Aorta (tissue), 5 donors: ENCODE data around the gene TSEN15. TPM values are rescaled to one million over a fixed set of nuclear protein-coding genes. Genes with fewer than 3 reads are reported as not detected.

ENCODE experiments used
- ATAC-seq: fragments of 200-7000 bp; cut with Tn5 transposase; one replicate; pipeline ENCODE4 v1.9.1; 2022; ENCODE audit warnings: moderate library complexity; ENCODE audit not compliant: low FRiP score
- DNase-seq, 2 donors: peaks; one replicate each; pipeline ENCODE4 v3.0.0-alpha.2; 2020
- H3K27ac ChIP-seq, 2 donors: one replicate each; pipeline ENCODE4 v1.5.1; 2013; ENCODE audit warnings: low read length in 2 of 2, mild to moderate bottlenecking in 2 of 2, moderate library complexity in 2 of 2, control low read depth in 1 of 2, inconsistent platforms in 1 of 2, low read depth in 1 of 2
- H3K27me3 ChIP-seq, 2 donors: one replicate each; pipeline ENCODE4 v1.6.1; 2013; ENCODE audit warnings: control low read depth in 1 of 2, low read length in 1 of 2, mild to moderate bottlenecking in 1 of 2, moderate library complexity in 1 of 2; ENCODE audit not compliant: insufficient read depth in 2 of 2, control insufficient read depth in 1 of 2
- H3K36me3 ChIP-seq, 2 donors: one replicate each; pipeline ENCODE4 v1.6.1; 2013; ENCODE audit warnings: control low read depth in 1 of 2, low read length in 1 of 2, mild to moderate bottlenecking in 1 of 2; ENCODE audit not compliant: insufficient read depth in 2 of 2, control insufficient read depth in 1 of 2
- H3K4me1 ChIP-seq, 2 donors: one replicate each; pipeline ENCODE4 v1.6.1; 2013; ENCODE audit warnings: low read length in 2 of 2, control low read depth in 1 of 2, mild to moderate bottlenecking in 1 of 2, moderate library complexity in 1 of 2; ENCODE audit not compliant: insufficient read depth in 2 of 2, control insufficient read depth in 1 of 2
- H3K4me3 ChIP-seq, 2 donors: one replicate each; pipeline ENCODE4 v1.5.1; 2013; ENCODE audit warnings: low read length in 2 of 2, control low read depth in 1 of 2, mild to moderate bottlenecking in 1 of 2
- H3K9me3 ChIP-seq: one replicate; pipeline ENCODE4 v1.6.1; 2013; ENCODE audit warnings: mild to moderate bottlenecking, low read length; ENCODE audit not compliant: control insufficient read depth
- WGBS, 2 donors: extraction: QIAGEN DNeasy Blood & Tissue Kit; methylation state at CpG; one replicate each; pipeline ENCODE4 v1.1.7; 2013; 5-methylcytosine and 5-hydroxymethylcytosine counted together
- intact Hi-C, 2 donors: fragments of 100-400 bp; cut with DNase I; formaldehyde crosslinking; loops; one replicate each; pipeline versions ENCODE4 v1.14.2 to v1.15.0; 2022
- polyA plus RNA-seq, 2 donors: library from polyadenylated mRNA; stranded (reverse); fragments of 200-250 nt; gene quantifications; one replicate each; pipeline ENCODE4 v1.2.3, GENCODE V29; 2013
- total RNA-seq, 2 donors: library from RNA; stranded (reverse); fragmentation: NEBNext Ultra II Directional; extraction: Animal tissue kit (Norgen Biotek cat#: 25700); gene quantifications; one replicate each; pipeline ENCODE4 v1.2.1, GENCODE V29; 2021
- donor health status: healthy with polysubstance abuse.
- donor health status: Bipolar disorder and iron deficiency.
- donor health status: DM: no; HTN: no; CAD: no.
- donor health status: DM: no; HTN: no; CAD: no.
- donor health status: DM: yes; HTN: yes; CAD: no.

The TSEN15 gene
- total and polyA plus RNA-seq, 4 donors, result 16.0 to 27.8 (median 24.9) TPM

DNA sequence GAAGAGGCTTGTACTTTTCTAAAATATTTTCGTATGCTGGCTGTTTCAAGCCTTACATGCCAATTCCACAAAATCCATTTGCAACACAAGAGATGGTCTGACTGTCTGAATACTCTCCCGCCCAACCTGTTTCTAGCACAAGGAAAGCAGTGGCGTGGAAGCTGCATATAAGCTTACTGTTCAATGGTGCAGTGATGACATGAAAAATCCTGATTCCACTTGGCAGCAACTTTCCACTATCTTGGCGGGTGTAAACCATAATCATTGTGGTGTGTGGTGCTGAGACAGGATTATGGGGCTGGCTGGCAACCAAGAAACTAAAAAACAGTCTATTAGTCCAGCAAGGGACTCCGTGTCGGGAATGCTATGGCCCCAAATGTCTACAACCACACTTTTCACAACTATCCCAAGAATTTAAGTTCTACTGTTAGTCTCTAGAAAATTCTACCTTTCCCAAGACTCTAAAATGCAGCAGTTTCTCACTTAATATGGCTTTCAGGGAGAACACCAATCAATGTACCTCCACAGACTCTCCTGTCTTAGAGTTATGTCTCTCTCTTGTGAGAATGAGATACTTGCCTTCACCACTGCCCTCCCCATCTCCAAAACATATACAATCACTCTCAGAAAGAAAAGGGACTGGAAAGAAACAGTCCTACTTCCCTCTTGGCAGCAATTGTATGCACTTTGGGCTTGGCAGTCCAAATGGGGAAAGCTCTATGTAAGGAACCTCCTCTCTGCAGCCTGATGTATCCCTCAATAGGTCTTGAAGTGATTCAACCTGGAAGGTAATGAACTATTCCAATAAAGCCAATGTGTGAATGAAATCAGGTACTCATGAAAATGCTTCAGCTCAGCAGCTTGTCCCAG, 23.5 kb upstream of the TSEN15 start:
- DNase-seq (no peak), ATAC-seq (no peak)
- Histone ChIP-seq H3K27ac (no peak overlapping the region), H3K27me3 (no peaks in the 10 kb centered on the region), H3K4me1 (no peaks in the 10 kb centered on the region), H3K36me3 (no peaks in the 10 kb centered on the region), H3K4me3 (no peak overlapping the region), H3K9me3 (peaks cover 1% of the 10 kb centered on the region)
- WGBS, 2 donors, result 63 to 64% methylated on average over 6 of the region's 6 CpGs
- intact Hi-C loops, result no loop called here

DNA sequence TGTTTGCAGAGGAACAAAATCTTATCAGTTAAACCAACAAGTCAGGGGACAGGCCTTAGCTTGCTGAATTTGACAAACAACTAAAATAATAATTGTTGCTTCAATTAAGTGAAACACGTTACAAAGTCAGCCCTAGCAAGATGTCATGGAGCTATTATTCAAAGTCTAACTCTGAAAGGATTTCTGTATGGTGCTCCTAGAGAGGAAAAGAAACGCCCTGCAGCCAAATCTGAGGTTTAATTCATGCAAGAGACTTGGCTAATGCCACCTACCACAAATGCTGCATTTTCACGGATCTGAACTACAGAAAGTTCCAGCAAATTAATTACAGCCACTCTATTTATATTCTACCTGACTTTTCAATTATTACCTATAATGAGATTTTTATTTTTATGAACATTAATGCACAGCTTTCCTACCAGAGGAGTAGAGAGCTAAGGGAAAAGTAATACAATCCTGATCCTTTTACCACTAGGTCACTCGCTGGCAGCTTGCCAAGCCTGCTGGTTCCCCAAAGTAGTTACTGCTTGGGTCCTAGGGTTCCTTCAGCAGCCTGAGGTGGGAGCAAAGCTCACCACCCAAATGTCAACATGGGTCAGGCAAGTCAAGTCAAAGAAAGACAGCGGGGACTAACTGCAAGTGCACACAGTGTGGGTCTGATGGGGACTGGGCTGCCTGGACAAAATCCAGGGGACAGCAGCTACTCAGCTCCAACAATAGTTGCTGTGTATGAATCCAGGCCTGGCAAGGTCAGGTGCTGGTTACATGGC, 22.5 kb upstream of the TSEN15 start:
- ATAC-seq (no peak), DNase-seq (peak; percentile 59 to 75)
- H3K4me3 ChIP-seq, result no peak overlapping the region
- H3K36me3 ChIP-seq, result no peaks in the 10 kb centered on the region
- H3K9me3 ChIP-seq, result peaks cover 1% of the 10 kb centered on the region
- no peaks in the 10 kb centered on the region for H3K4me1 ChIP-seq
- 60 to 68% methylated on average over 5 of the region's 5 CpGs for WGBS, 2 donors
- intact Hi-C loops, result no loop called here
- no peaks in the 10 kb centered on the region for H3K27me3 ChIP-seq
- no peak overlapping the region for H3K27ac ChIP-seq

DNA sequence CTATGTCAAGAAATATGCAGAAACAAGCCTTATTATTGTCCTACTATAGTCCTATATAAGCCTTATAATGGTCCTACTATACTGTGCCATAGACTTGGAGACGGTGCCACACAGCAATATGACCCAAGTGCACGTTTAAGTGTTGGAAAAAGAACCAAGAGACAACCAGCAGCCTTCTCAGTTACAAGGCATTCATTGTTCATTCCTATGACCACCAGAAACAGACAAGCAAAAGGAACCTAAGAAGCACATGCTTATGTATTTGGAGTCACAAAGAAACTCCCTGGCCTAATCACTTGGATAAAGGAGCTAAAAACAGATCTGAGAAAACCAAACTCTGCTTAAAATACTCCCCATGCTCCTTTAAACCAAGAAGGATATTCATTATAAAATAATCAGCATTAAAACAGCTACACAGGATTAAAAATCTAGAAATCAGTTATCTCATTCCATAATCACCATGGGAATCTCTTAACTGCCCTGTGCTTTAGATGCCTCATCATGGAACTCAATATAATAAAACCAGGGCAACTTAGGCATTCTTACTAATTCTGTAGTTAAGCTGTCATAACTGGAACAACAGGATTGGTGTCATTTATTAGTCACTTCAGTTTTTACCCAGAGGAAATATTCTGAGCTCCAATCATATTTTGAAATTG, 21.0 kb upstream of the TSEN15 start:
- H3K27ac ChIP-seq, result no peak overlapping the region
- ATAC-seq (no peak), DNase-seq (no peak)
- H3K27me3 ChIP-seq, result no peaks in the 10 kb centered on the region
- H3K36me3 ChIP-seq, result no peaks in the 10 kb centered on the region
- intact Hi-C loops, result no loop called here
- no peak overlapping the region for H3K4me3 ChIP-seq
- WGBS, 2 donors, result 65 to 66% methylated on average over 2 of the region's 2 CpGs
- peaks cover 1% of the 10 kb centered on the region for H3K9me3 ChIP-seq
- H3K4me1 ChIP-seq, result no peaks in the 10 kb centered on the region

DNA sequence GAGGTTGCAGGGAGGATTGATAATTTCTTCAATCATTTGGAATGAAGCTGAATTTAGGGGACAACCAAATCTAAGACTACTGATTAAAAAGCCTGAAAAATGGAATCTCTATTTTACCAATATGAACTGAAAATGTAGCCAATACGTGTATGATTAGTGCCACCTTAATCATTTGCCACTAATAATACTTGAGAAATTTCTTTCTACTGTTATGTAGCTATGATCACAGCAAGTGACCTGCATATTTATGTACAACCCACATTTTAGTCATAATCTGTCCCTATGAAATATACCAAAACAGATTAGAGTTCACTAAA, 20.5 kb upstream of the TSEN15 start:
- DNase-seq (no peak), ATAC-seq (no peak)
- Histone ChIP-seq H3K4me1 (no peaks in the 10 kb centered on the region), H3K4me3 (no peak overlapping the region), H3K27ac (no peak overlapping the region), H3K27me3 (no peaks in the 10 kb centered on the region), H3K36me3 (no peaks in the 10 kb centered on the region), H3K9me3 (peaks cover 1% of the 10 kb centered on the region)
- WGBS, 2 donors, result 90 to 97% methylated on average over 1 of the region's 1 CpG
- intact Hi-C loops, result no loop called here

DNA sequence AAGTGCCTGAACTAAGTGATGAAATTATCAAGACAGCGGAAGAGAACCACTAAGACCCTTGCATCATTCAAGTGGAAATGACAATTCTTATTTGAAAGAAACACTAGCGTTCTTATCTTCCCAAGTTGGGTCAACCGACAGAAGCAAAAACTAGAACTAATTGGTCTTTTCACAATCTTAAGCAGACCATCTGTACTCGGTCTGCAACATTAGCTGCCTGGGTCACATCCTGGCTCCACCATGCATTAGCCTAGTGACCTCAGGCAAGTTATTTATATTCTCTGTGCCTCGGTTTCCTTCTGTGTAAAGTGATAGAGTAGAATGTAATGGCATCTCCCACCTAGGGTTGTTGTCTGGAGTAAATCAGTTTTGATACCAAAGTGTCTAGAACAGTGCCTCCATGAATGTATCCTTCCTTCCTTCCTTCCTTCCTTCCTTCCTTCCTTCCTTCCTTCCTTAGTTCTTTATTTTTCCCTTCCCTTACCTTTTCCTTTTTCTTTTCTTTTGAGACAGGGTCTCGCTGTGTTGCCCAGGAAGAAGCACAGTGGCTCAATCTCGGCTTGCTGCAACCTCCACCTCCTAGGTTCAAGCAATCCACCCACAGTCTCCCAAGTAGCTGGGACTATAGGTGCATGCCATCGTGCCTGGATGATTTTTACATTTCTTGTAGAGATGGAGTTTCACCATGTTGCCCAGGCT, 20.0 kb upstream of the TSEN15 start:
- Histone ChIP-seq H3K27me3 (no peaks in the 10 kb centered on the region), H3K4me3 (no peak overlapping the region), H3K36me3 (no peaks in the 10 kb centered on the region), H3K9me3 (peaks cover 1% of the 10 kb centered on the region), H3K4me1 (no peaks in the 10 kb centered on the region), H3K27ac (no peak overlapping the region)
- 92 to 93% methylated on average over 8 of the region's 8 CpGs for WGBS, 2 donors
- intact Hi-C loops, result no loop called here
- DNase-seq, result no peak
- ATAC-seq, result no peak

DNA sequence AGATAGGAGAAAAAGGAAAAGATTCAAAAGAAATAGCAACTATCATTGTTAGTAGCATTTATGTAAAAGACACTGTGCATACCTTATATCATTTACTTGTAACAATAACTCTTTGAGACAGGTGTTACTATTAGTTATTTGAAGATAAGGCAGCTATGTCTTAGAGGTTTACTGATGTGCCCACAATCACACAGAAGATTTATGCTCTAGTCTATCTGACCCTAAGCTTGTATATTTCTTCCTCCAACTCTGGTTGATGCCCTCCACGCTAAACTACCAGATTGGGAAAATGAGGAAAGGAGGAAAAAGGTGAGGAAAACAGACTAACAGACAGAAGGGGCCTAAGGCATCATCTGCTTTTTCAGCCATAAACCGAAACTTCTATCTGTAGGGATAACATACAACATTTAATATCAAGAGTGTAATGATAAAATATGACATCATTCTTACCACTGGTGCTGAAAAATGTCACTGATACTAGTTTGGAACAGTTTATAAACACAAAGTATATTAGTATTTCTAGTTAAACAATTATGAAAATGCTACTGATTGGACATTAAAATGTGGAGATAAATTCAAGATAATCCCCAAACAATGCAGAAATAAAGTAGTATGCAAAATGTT, 19.1 kb upstream of the TSEN15 start:
- no peak for DNase-seq
- Histone ChIP-seq H3K27me3 (no peaks in the 10 kb centered on the region), H3K4me3 (no peak overlapping the region), H3K4me1 (no peaks in the 10 kb centered on the region), H3K9me3 (peaks cover 1% of the 10 kb centered on the region), H3K27ac (no peak overlapping the region), H3K36me3 (no peaks in the 10 kb centered on the region)
- ATAC-seq, result no peak
- intact Hi-C loops, result no loop called here
- 89 to 92% methylated on average over 2 of the region's 2 CpGs for WGBS, 2 donors

DNA sequence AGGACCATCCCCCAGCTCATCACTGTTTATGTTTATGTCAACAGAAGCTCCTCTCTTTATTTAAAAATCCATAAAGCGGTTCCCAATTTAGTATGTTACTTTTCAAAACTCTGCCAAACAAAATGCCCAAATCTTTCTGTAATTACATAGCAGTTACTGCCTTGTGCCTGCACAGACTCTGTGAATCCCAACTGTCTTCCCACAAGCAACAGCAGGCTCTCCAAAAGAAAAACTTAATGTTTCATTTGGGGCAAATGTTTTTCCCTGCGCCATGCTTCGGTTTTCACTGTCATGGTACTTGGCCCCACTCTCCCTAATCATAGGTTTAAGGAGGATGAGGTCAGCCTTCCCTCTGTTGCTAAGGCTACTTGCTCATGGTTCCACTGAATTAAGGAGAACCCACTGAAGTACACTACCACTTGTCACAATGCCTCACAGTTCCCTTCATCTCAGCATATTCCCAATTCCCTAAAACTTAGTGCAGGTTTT, 18.6 kb upstream of the TSEN15 start:
- intact Hi-C loops, result no loop called here

DNA sequence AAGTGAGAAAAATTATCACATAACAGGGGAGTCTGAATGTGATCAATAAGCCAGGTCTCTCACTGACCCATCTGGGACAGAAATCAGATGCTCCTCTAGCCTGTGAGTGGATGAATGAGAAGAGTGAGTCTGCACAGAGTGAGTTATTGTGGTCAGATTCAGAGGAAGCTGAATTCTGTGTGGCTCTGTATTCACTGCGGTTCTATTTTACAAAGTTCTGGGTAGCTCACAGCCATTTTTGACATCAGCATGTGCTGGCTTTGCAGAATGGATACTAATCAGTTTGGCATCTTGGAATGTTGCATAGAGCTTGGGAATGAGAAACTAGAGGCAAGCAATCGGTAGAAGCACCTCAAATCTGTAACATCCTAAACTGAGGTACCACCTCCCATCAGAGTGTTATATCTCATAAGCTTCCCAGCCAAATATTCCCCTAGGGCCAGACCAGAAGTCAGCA, 17.8 kb upstream of the TSEN15 start:
- Histone ChIP-seq H3K9me3 (peaks cover 1% of the 10 kb centered on the region), H3K36me3 (no peaks in the 10 kb centered on the region), H3K27me3 (no peaks in the 10 kb centered on the region), H3K4me1 (no peaks in the 10 kb centered on the region), H3K4me3 (no peak overlapping the region), H3K27ac (no peak overlapping the region)
- DNase-seq (no peak), ATAC-seq (no peak)
- intact Hi-C loops, result no loop called here
- 22 to 38% methylated on average over 2 of the region's 2 CpGs for WGBS, 2 donors

More for the DNA sequence above, 18.6 kb upstream of the TSEN15 start:
- Histone ChIP-seq H3K36me3 (no peaks in the 10 kb centered on the region), H3K4me1 (no peaks in the 10 kb centered on the region), H3K9me3 (peaks cover 1% of the 10 kb centered on the region), H3K27me3 (no peaks in the 10 kb centered on the region), H3K4me3 (no peak overlapping the region), H3K27ac (no peak overlapping the region)
- no peak for ATAC-seq
- 81 to 86% methylated on average over 3 of the region's 3 CpGs for WGBS, 2 donors
- no peak for DNase-seq
